8988T (cell line): ENCODE results near the gene ACAP2.
A peak's percentile ranks its signal among the peaks of the same experiment; 100 is the strongest.
"Not testable (repeated sequence)": the region's sequence is repeated elsewhere in the genome, so short reads cannot be mapped to it uniquely, and the experiment has no call there.

ENCODE experiments used
- DNase-seq: peaks from one replicate; pipeline ENCODE4 v3.0.0; 2011

Gene ACAP2

GRCh38 chr3:195441992-195442572, 738 bp downstream of the ACAP2 start:
- peak; percentile 37 for DNase-seq

GRCh38 chr3:195441476-195441991, 1.3 kb downstream of the ACAP2 start:
- DNase-seq: peak; percentile 48

GRCh38 chr3:195441051-195441450, 1.8 kb downstream of the ACAP2 start:
- DNase-seq: no peak

GRCh38 chr3:195440379-195440778, 2.4 kb downstream of the ACAP2 start:
- DNase-seq: no peak

GRCh38 chr3:195438371-195438770, 4.4 kb downstream of the ACAP2 start:
- no peak for DNase-seq

- DNase-seq: no peak
Observed at GRCh38 chr3:195425849-195426248, 17.0 kb downstream of the ACAP2 start.

GRCh38 chr3:195423818-195424217, 19.0 kb downstream of the ACAP2 start:
- DNase-seq: no peak

GRCh38 chr3:195421400-195421799, 21.4 kb downstream of the ACAP2 start:
- DNase-seq: no peak

GRCh38 chr3:195416795-195417194, 26.0 kb downstream of the ACAP2 start:
- DNase-seq: no peak

- no peak for DNase-seq
Observed at GRCh38 chr3:195411836-195412235, 31.0 kb downstream of the ACAP2 start.

GRCh38 chr3:195410546-195410945, 32.3 kb downstream of the ACAP2 start:
- no peak for DNase-seq

- no peak for DNase-seq
Observed at GRCh38 chr3:195407531-195408409, 35.0 kb downstream of the ACAP2 start.

- no peak for DNase-seq
Observed at GRCh38 chr3:195405651-195406050, 37.2 kb downstream of the ACAP2 start.

GRCh38 chr3:195403841-195404408, 38.9 kb downstream of the ACAP2 start:
- no peak for DNase-seq

GRCh38 chr3:195403244-195403643, 39.6 kb downstream of the ACAP2 start:
- no peak for DNase-seq

- no peak for DNase-seq
Observed at GRCh38 chr3:195401943-195402342, 40.9 kb downstream of the ACAP2 start.

- not testable (repeated sequence) for DNase-seq
Observed at GRCh38 chr3:195398460-195398859, 44.4 kb downstream of the ACAP2 start.

GRCh38 chr3:195397524-195397923, 45.3 kb downstream of the ACAP2 start:
- DNase-seq: no peak

- no peak for DNase-seq
Observed at GRCh38 chr3:195395208-195395816, 47.5 kb downstream of the ACAP2 start.

GRCh38 chr3:195394700-195395099, 48.1 kb downstream of the ACAP2 start:
- DNase-seq: no peak

- DNase-seq: no peak
Observed at GRCh38 chr3:195394024-195394423, 48.8 kb downstream of the ACAP2 start.

GRCh38 chr3:195388380-195388779, 54.4 kb downstream of the ACAP2 start:
- no peak for DNase-seq

- no peak for DNase-seq
Observed at GRCh38 chr3:195386739-195387138, 56.1 kb downstream of the ACAP2 start.
